Skeletal muscle satellite cell (primary cell): ENCODE results near the gene CBR1.

Experiments
- H3K27me3 ChIP-seq: 2 replicates; pipeline ENCODE4 v1.7.0; 2013; ENCODE audit warnings: low read length; ENCODE audit not compliant: control insufficient read depth, insufficient read depth
- H3K36me3 ChIP-seq: 2 replicates; pipeline ENCODE4 v1.7.0; 2013; ENCODE audit warnings: mild to moderate bottlenecking, control low read depth, low read length; ENCODE audit not compliant: insufficient read depth
- H3K4me1 ChIP-seq: 2 replicates; pipeline ENCODE4 v1.7.0; 2013; ENCODE audit warnings: low read length; ENCODE audit not compliant: control insufficient read depth, insufficient read depth
- H3K4me2 ChIP-seq: 2 replicates; pipeline ENCODE4 v1.7.0; 2013; ENCODE audit warnings: mild to moderate bottlenecking, low read length
- H3K4me3 ChIP-seq: 2 replicates; pipeline ENCODE4 v1.7.0; 2013; ENCODE audit warnings: low read length
- H3K9ac ChIP-seq: 2 replicates; pipeline ENCODE4 v1.7.0; 2013; ENCODE audit warnings: mild to moderate bottlenecking, low read depth, low read length, moderate library complexity
- H3K9me3 ChIP-seq: replicated peaks from 2 replicates; pipeline ENCODE4 v1.7.0; 2013; ENCODE audit warnings: mild to moderate bottlenecking, control low read depth, low read length

The CBR1 gene

DNA sequence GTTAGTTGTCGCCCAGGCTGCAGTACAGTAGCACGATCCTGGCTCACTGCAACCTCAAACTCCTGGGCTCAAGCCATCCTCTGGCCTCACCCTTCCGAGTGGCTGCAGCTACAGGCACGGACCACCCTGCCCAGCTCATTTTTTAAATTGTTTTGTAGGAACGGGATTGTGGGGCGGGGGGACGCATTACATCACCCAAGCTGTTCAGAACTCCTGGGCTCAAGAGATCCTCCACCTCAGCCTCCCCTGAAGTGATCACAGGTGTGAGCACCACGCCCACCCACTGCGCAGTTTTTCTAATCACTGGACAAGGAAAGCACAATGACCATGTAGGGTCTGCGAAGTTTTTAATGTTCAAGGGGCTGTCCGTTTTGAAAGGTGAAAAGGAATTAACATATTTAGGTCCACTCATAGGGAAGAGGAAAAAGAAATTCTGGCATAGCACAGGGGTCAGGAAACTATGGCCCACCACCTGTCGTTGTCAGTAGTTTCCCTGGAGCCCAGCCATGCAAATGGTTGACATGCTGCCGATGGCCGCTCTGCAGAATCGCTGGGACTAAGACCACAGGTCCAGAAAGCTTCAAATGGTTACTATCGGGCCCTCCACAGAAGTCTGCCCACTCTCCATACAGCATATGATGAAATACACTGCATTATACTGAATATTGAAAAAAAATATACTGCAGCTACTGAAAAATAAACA, 35.5 kb upstream of the CBR1 start:
- Histone ChIP-seq H3K9ac (no peak overlapping the region), H3K4me1 (no peaks in the 10 kb centered on the region), H3K36me3 (peaks cover 37% of the 10 kb centered on the region), H3K4me3 (no peak overlapping the region), H3K9me3 (no peaks in the 10 kb centered on the region), H3K4me2 (no peak overlapping the region), H3K27me3 (no peaks in the 10 kb centered on the region)

DNA sequence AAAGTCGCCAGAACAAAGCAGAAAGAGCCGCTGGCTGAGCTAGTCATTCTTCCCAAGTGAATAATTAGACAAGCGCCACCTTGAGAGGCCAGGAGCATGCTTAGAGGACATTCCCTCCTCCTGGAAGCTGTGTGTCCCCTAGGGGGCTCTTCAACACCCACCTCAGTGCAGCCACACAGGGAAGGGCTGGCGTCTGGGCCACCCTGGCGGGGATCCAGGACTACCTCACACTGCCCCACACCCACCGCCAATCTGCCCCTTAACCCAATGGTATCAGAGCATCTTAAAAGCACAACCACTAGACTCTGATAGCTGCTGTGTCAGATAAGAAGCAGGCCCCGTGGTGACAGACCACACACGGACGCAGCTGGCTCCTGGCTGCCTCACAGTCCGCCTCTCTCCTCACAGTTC, 34.4 kb upstream of the CBR1 start:
- Histone ChIP-seq H3K9me3 (no peaks in the 10 kb centered on the region), H3K36me3 (peaks cover 37% of the 10 kb centered on the region), H3K4me2 (no peak overlapping the region), H3K9ac (no peak overlapping the region), H3K27me3 (no peaks in the 10 kb centered on the region), H3K4me1 (no peaks in the 10 kb centered on the region), H3K4me3 (no peak overlapping the region)

DNA sequence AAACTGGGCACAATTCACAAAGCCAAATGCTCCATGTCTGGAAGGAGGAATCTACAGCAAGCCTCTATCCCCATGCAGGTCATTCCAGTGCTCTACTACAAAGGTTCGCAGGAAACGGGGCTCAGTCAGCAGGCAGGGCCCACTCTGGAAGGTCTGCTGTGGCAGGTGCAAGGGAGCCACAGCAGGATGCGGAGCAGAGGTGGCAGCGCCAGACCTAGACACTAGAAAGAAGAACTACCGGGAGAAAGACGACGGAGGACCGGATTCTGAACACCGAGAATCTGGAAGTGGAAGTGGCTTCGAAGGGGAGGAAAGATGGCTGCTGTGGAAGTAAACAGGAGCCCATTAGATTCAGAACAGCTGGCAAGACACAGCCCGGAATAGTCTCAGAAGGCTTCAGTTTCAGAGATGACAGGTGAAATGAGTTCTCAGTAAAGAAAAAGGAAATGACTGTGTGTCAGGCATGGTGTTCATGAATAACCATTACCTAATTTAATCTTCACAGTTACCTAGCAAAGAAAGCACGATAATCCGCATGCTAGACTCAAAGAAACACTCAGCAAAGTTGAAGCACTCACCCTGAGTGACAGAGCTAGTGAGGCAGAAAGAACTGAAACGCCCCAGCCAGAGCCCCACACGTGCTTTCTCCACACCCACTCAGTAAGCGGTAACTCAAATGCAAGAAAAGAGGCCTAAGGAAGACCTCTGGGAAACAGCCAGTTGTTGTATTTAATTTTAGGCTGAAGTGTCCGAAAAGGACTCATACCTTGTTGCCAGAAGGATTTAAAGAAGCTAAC, 30.9 kb upstream of the CBR1 start:
- no peaks in the 10 kb centered on the region for H3K9me3 ChIP-seq
- H3K4me1 ChIP-seq, result no peaks in the 10 kb centered on the region
- H3K4me2 ChIP-seq, result no peak overlapping the region
- H3K27me3 ChIP-seq, result no peaks in the 10 kb centered on the region
- H3K4me3 ChIP-seq, result no peak overlapping the region
- no peak overlapping the region for H3K9ac ChIP-seq
- H3K36me3 ChIP-seq, result peaks cover 57% of the 10 kb centered on the region

DNA sequence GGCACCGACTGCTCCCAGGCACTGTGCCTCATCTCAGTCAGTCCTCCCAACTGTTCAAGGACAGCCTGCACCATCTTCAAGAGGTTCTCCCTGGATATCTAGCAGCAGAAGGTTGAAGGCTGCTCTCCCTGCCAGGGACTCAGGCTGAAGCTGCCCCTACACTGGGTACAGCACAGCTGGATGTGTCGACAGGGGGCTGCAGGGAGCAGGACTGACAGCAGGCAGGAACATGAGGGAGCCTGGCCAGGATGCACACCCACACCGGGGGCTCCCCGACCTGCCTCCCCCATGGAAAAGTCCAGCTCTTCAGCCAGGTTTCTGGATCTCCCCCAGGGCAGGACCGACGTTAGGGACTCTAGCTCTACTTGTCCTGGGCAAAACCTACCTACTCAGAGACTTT, 30.0 kb upstream of the CBR1 start:
- peaks cover 65% of the 10 kb centered on the region for H3K36me3 ChIP-seq
- H3K9ac ChIP-seq, result no peak overlapping the region

DNA sequence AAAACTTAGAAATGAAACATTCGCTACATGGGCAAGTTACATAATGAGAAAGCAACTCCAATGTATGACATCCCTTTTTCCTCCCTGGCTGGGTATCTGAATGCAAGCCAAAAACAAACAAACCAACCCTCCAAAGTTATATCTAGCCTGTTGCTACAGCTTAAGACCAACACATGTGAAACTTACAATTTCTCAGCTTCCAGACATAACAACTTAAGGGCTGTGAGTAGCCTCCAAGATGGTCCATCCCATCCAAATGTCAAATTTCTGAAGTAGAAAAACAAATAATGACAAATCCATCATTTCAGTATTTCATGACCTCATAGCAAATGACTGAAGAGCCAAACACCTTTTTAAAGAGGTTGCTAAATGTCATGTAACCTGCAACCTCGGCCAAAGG, 29.4 kb upstream of the CBR1 start:
- H3K27me3 ChIP-seq, result no peaks in the 10 kb centered on the region
- H3K36me3 ChIP-seq, result peaks cover 66% of the 10 kb centered on the region
- H3K9ac ChIP-seq, result no peak overlapping the region
- H3K4me3 ChIP-seq, result no peak overlapping the region
- H3K4me1 ChIP-seq, result no peaks in the 10 kb centered on the region
- H3K9me3 ChIP-seq, result no peaks in the 10 kb centered on the region
- no peak overlapping the region for H3K4me2 ChIP-seq

More for the DNA sequence above, 30.0 kb upstream of the CBR1 start:
- H3K4me3 ChIP-seq, result no peak overlapping the region
- H3K4me2 ChIP-seq, result no peak overlapping the region
- H3K4me1 ChIP-seq, result no peaks in the 10 kb centered on the region
- no peaks in the 10 kb centered on the region for H3K9me3 ChIP-seq
- H3K27me3 ChIP-seq, result no peaks in the 10 kb centered on the region

DNA sequence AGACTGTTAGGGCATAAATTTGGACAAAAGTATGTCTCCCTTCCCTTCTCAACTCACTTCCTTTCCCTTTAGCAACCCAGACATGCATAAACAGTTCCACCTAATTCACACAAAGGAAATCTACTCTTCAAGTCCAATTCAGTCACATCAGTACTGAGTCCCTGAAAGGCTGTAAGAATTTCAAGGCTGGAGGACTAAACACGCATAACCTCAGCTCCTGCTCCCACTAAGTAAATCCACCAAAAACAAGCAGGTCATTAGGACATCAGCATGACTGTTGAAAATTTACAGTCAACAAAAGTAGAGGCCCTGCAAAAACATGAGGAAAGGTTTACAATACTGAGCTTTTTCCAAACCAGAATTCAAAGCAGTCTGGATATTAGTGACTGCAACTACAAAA, 27.9 kb upstream of the CBR1 start:
- H3K4me3 ChIP-seq, result no peak overlapping the region
- H3K4me1 ChIP-seq, result no peaks in the 10 kb centered on the region
- no peaks in the 10 kb centered on the region for H3K9me3 ChIP-seq
- no peak overlapping the region for H3K4me2 ChIP-seq
- peaks cover 64% of the 10 kb centered on the region for H3K36me3 ChIP-seq
- no peak overlapping the region for H3K9ac ChIP-seq
- H3K27me3 ChIP-seq, result no peaks in the 10 kb centered on the region

DNA sequence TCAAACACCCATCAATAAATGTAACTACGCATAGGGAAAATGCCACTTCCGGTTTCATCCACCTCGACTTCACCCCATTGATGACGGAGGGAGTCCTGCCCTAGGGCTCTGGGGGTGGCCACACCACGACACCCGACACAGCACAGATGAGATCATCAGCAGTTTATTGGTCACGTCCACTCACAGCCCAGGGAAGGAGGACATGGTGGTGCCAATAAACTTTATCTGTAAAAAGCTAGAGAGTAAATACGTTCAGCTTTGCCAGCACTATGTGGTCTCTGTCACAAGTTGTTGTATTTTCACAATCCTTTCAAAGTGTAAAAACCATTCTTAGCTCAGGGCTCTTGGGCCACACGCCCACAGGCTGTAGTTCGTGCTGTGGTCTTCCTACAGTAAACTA, 25.8 kb upstream of the CBR1 start:
- Histone ChIP-seq H3K4me3 (no peak overlapping the region), H3K36me3 (peaks cover 53% of the 10 kb centered on the region), H3K9me3 (no peaks in the 10 kb centered on the region), H3K4me1 (no peaks in the 10 kb centered on the region), H3K4me2 (no peak overlapping the region), H3K9ac (no peak overlapping the region), H3K27me3 (no peaks in the 10 kb centered on the region)

DNA sequence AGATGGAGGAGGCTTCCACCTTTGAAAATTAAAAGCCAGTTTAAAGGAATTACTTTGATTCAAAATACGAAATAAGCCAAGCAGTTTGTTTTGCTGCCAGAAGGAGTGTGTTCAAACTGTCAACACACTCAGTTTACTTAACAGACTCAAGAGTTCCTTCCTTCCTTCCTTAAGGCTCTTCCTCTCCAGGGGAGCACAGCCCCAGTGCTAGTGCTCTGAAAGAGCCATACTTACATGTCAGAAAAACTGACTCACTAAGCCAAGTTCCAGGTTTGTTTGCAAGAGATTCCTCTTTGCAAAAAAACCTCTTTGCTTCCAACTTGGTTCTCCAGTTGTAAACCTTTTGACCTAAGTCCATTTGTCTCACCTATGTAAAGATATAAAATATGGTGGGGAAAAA, 23.8 kb upstream of the CBR1 start:
- Histone ChIP-seq H3K9me3 (no peaks in the 10 kb centered on the region), H3K27me3 (no peaks in the 10 kb centered on the region), H3K36me3 (peaks cover 65% of the 10 kb centered on the region), H3K4me1 (no peaks in the 10 kb centered on the region), H3K4me2 (no peak overlapping the region), H3K9ac (no peak overlapping the region), H3K4me3 (no peak overlapping the region)

DNA sequence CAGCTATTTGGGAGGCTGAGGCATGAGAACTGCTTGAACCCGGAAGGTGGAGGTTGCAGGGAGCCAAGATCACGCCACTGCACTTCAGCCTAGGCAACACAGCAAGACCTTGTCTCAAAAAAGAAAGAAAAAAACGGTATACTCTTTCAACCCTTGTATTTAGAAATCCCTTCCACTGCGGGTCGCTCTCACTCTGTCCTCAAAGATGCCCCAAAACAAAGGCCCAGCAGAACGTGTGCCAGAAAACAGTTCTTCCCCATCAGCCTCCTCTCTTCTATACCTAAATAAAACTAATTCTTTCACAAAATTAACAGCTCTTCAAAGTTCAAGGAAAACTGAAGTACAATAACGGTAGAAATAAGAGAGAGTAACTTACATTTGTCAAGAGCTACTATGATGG, 22.7 kb upstream of the CBR1 start:
- H3K36me3 ChIP-seq, result peaks cover 58% of the 10 kb centered on the region

DNA sequence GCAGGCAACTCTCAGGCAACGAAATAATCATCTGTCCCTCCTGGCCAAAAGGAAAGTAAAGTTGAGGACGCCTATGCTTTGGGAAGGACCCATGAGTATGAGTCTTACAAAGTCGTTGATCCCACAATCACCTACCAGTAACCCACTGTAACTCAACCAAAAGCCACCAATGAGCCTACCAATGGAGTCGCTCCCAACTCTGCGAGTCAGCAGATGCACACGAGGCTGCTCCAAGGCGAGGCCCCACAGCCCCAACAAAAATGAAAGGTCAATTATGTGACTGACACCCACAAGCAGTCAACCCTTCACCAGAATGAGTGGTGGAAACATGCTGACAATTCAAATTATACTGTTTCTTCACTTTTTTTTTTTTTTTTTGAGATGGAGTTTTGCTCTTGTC, 21.5 kb upstream of the CBR1 start:
- H3K9ac ChIP-seq, result no peak overlapping the region
- no peaks in the 10 kb centered on the region for H3K9me3 ChIP-seq
- peaks cover 61% of the 10 kb centered on the region for H3K36me3 ChIP-seq
- no peaks in the 10 kb centered on the region for H3K4me1 ChIP-seq
- H3K4me2 ChIP-seq, result no peak overlapping the region
- H3K4me3 ChIP-seq, result no peak overlapping the region
- no peaks in the 10 kb centered on the region for H3K27me3 ChIP-seq

More for the DNA sequence above, 22.7 kb upstream of the CBR1 start:
- H3K9ac ChIP-seq, result no peak overlapping the region
- no peak overlapping the region for H3K4me3 ChIP-seq
- no peaks in the 10 kb centered on the region for H3K9me3 ChIP-seq
- no peaks in the 10 kb centered on the region for H3K4me1 ChIP-seq
- no peak overlapping the region for H3K4me2 ChIP-seq
- H3K27me3 ChIP-seq, result no peaks in the 10 kb centered on the region

DNA sequence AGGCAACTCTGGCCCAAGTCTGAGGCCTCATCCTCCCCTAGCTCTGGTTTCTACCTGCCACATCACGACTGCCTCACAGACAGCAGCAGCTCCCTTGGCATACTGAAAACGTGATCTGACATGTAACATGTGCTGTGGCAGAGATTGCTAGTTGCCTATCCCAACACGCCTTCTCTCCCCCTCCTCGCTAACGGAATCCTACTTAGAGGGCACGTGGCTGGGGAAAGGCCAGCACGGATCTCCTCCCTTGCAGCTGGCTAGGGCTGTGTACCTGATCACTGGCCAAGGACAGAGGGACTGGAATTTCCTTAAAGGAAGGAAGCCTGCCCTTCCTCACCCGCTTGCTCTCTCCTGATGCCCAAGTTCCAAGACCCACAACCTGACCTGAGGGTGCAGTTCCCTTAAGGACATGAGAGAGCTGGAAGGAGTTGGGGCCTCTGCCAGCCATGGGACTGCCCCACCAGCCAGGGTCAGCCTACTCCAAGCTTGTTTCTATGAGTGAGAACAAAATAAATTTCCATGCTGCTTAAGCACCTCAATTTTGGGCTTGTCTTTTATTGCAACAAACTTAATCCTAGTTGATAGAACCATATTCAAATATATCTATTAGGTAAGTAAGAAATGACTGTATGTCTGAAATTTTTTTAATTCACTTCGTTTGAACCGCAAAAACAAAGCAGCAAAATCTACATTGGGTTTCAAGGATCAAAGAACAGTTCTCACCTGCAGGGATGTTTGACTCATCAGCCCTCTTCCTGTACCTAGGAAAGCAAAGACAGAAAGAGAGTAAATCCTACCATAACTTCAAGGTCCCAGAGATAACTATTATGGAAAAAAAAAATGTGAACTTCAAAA, 16.7 kb upstream of the CBR1 start:
- Histone ChIP-seq H3K4me3 (no peak overlapping the region), H3K9me3 (no peaks in the 10 kb centered on the region), H3K4me2 (no peak overlapping the region), H3K36me3 (peaks cover 67% of the 10 kb centered on the region), H3K4me1 (no peaks in the 10 kb centered on the region), H3K9ac (no peak overlapping the region), H3K27me3 (no peaks in the 10 kb centered on the region)
